ENCODE data around the gene GADD45A. TPM values are rescaled to one million over a fixed set of nuclear protein-coding genes. Genes with fewer than 3 reads are reported as not detected.

The GADD45A gene, protein sequence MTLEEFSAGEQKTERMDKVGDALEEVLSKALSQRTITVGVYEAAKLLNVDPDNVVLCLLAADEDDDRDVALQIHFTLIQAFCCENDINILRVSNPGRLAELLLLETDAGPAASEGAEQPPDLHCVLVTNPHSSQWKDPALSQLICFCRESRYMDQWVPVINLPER
- total RNA-seq (10 to 100 TPM in 1 of 2 donors, 1 to 10 TPM in 1; 9.4 to 14.2 TPM), polyA plus RNA-seq (ENCODE audit: insufficient read length in 2 of 2) (10 to 100 TPM; 28.8 to 29.4 TPM)
- long read RNA-seq, donor 1, transcript GADD45A-202 (4 exons, 1,496 nt): major isoform, 6 of 14 reads
- long read RNA-seq, donor 1, partial matches to known transcripts: 7 of 14 reads
- long read RNA-seq, donor 1, other reads (novel, unspliced or antisense): 0 of 14 reads
- long read RNA-seq, donor 2, partial matches to known transcripts: 0 of 2 reads
- long read RNA-seq, donor 2, other reads (novel, unspliced or antisense): 0 of 2 reads
- long read RNA-seq, donor 3, partial matches to known transcripts: 0 of 3 reads
- long read RNA-seq, donor 3, other reads (novel, unspliced or antisense): 0 of 3 reads
- long read RNA-seq, donor 4, transcript GADD45A-202 (4 exons, 1,496 nt): major isoform, 20 of 20 reads
- long read RNA-seq, donor 4, partial matches to known transcripts: 0 of 20 reads
- long read RNA-seq, donor 4, other reads (novel, unspliced or antisense): 0 of 20 reads

DNA sequence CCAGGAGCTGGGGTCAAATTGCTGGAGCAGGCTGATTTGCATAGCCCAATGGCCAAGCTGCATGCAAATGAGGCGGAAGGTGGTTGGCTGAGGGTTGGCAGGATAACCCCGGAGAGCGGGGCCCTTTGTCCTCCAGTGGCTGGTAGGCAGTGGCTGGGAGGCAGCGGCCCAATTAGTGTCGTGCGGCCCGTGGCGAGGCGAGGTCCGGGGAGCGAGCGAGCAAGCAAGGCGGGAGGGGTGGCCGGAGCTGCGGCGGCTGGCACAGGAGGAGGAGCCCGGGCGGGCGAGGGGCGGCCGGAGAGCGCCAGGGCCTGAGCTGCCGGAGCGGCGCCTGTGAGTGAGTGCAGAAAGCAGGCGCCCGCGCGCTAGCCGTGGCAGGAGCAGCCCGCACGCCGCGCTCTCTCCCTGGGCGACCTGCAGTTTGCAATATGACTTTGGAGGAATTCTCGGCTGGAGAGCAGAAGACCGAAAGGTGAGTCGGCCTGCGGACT, at the start of gene GADD45A:
Gene GADD45A (plus strand): TSS at position 135 of the 491 bp plus-strand sequence. CDS start 294 bp downstream, at position 429.
- Histone ChIP-seq H3K27ac (ENCODE audit: low read depth, low read length) (peak within 1 kb of the TSS; percentile 64), H3K36me3 (ENCODE audit: control insufficient read depth, insufficient read depth, low read length) (no peaks in the 10 kb centered on the region), H3K4me1 (ENCODE audit: control insufficient read depth, insufficient read depth, low read length) (peaks cover 14% of the 10 kb centered on the region), H3K4me3 (ENCODE audit: low read depth, low read length) (peak within 1 kb of the TSS; percentile 86), H3K27me3 (ENCODE audit: control insufficient read depth, insufficient read depth, low read length) (no peaks in the 10 kb centered on the region), H3K9me3 (ENCODE audit: control insufficient read depth, insufficient read depth, low read length) (no peaks in the 10 kb centered on the region)
- peak; percentile 90 to 99 (median 96) for DNase-seq (ENCODE audit: low read depth in 4 of 6, low spot score in 6 of 6)
- WGBS (ENCODE audit: insufficient coverage): 0% methylated on average over 39 of the region's 39 CpGs

DNA sequence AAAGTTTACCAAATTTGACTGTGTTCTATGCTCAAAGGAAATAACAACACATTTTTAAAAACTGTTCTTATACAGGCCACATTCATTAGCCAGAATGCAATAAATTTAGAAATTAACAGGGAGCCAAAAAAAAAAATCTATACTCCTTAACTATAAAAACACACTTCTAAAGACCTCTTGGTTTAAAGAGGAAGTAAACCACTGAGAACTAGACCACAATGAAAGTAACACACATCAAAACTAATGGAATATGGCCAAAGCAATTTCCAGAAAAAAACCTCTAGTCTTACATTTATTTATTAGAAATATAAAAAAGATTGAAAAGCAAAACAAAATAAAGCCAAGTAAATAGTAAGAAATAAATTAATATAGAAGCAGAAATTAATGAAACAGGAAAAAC, 48.9 kb upstream of the GADD45A start:
- Histone ChIP-seq H3K4me3 (ENCODE audit: low read depth, low read length) (no peak overlapping the region), H3K27me3 (ENCODE audit: control insufficient read depth, insufficient read depth, low read length) (no peaks in the 10 kb centered on the region), H3K27ac (ENCODE audit: low read depth, low read length) (no peak overlapping the region), H3K4me1 (ENCODE audit: control insufficient read depth, insufficient read depth, low read length) (no peaks in the 10 kb centered on the region), H3K9me3 (ENCODE audit: control insufficient read depth, insufficient read depth, low read length) (no peaks in the 10 kb centered on the region), H3K36me3 (ENCODE audit: control insufficient read depth, insufficient read depth, low read length) (no peaks in the 10 kb centered on the region)
- no peak for DNase-seq (ENCODE audit: low read depth in 4 of 6, low spot score in 6 of 6)

DNA sequence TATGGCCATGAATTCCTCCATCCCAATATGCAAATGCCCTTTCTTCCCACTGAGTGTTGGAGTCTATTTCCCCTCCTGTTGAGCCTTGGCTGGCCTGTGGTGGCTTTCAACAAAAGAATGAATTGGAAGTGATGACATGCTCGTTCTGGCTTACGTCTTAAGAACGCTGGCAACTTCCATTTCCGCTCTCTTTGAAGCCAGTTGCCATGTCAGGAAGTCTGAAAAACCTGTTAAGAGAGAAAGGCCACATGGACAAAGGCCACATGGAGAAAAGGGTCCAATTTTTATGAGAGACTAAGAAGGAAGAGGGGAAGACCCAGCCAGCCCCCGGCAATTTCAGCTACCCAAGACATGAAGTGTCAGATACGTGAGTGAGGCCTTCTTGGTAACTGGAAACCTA, 45.6 kb upstream of the GADD45A start:
- Histone ChIP-seq H3K9me3 (ENCODE audit: control insufficient read depth, insufficient read depth, low read length) (no peaks in the 10 kb centered on the region), H3K36me3 (ENCODE audit: control insufficient read depth, insufficient read depth, low read length) (no peaks in the 10 kb centered on the region), H3K4me3 (ENCODE audit: low read depth, low read length) (no peak overlapping the region), H3K27me3 (ENCODE audit: control insufficient read depth, insufficient read depth, low read length) (no peaks in the 10 kb centered on the region), H3K27ac (ENCODE audit: low read depth, low read length) (no peak overlapping the region), H3K4me1 (ENCODE audit: control insufficient read depth, insufficient read depth, low read length) (peaks cover 4% of the 10 kb centered on the region)
- 65% methylated on average over 6 of the region's 6 CpGs for WGBS (ENCODE audit: insufficient coverage)
- DNase-seq (ENCODE audit: low read depth in 4 of 6, low spot score in 6 of 6): no peak

GRCh38 chr1:67642629-67643028, 42.4 kb upstream of the GADD45A start:
- peaks cover 19% of the 10 kb centered on the region for H3K4me1 ChIP-seq (ENCODE audit: control insufficient read depth, insufficient read depth, low read length)

DNA sequence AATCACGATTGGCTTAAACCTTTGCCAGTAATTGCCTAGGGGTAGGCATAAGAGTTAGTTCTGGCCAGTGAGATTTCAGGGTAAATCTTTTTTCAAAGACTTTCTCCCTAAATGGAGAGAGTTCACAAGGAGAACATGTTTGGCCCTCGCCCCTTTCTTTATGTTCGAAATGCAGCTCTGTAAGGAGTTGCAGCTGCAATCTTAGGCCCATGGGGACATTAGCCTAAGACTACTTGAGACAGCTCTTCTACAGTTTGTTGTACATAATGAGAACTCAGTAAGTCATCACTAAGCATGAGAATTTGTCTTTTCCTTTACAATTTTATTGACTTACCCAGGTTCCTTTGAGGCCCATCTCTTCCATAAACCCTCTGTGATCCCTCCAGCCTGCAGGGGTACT, 40.4 kb upstream of the GADD45A start:
- WGBS (ENCODE audit: insufficient coverage): 88% methylated on average over 1 of the region's 3 CpGs

More at GRCh38 chr1:67642629-67643028, 42.4 kb upstream of the GADD45A start:
- Histone ChIP-seq H3K27me3 (ENCODE audit: control insufficient read depth, insufficient read depth, low read length) (no peaks in the 10 kb centered on the region), H3K9me3 (ENCODE audit: control insufficient read depth, insufficient read depth, low read length) (no peaks in the 10 kb centered on the region), H3K4me3 (ENCODE audit: low read depth, low read length) (no peak overlapping the region), H3K36me3 (ENCODE audit: control insufficient read depth, insufficient read depth, low read length) (no peaks in the 10 kb centered on the region), H3K27ac (ENCODE audit: low read depth, low read length) (peak overlapping the region; percentile 25)
- WGBS (ENCODE audit: insufficient coverage): 32% methylated on average over 7 of the region's 9 CpGs
- peak in 2 of 6 donors; percentile 62 to 71 for DNase-seq (ENCODE audit: low read depth in 4 of 6, low spot score in 6 of 6)

DNA sequence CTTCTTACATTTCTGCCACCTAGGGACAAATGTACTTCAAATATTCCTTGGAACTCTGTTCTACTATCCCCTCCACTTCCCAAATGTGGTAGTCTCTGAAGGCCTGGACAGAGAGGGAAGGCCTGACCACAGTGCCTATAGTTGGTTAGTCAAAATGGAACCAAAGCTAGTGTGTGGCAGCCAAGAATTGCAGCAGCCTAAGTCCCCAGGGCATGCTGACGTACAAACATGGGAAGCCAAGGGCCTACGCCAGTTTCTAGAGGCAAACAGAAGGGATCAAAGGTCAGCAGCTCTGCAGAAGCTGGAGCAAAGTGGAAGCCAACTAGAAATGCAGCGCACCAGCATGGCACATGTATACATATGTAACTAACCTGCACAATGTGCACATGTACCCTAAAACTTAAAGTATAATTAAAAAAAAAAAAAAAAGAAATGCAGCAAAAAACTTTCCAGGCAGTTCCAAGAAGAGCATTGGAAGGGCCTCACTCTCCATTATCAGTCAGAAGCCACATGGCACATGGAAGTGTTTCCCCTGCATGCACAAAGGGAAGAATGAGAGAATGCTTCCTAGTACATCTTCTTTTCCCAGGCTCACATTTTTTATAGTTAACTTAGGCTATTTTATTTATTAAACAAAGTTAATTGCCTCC, 39.4 kb upstream of the GADD45A start:
- H3K4me1 ChIP-seq (ENCODE audit: control insufficient read depth, insufficient read depth, low read length): peaks cover 19% of the 10 kb centered on the region
- H3K9me3 ChIP-seq (ENCODE audit: control insufficient read depth, insufficient read depth, low read length): no peaks in the 10 kb centered on the region
- DNase-seq (ENCODE audit: low read depth in 4 of 6, low spot score in 6 of 6): peak in 2 of 6 donors; percentile 39 to 45
- no peaks in the 10 kb centered on the region for H3K27me3 ChIP-seq (ENCODE audit: control insufficient read depth, insufficient read depth, low read length)
- H3K36me3 ChIP-seq (ENCODE audit: control insufficient read depth, insufficient read depth, low read length): no peaks in the 10 kb centered on the region
- H3K4me3 ChIP-seq (ENCODE audit: low read depth, low read length): no peak overlapping the region
- H3K27ac ChIP-seq (ENCODE audit: low read depth, low read length): peak overlapping the region; percentile 55
- 52% methylated on average over 2 of the region's 3 CpGs for WGBS (ENCODE audit: insufficient coverage)

More for the DNA sequence above, 40.4 kb upstream of the GADD45A start:
- no peak overlapping the region for H3K27ac ChIP-seq (ENCODE audit: low read depth, low read length)
- no peaks in the 10 kb centered on the region for H3K36me3 ChIP-seq (ENCODE audit: control insufficient read depth, insufficient read depth, low read length)
- H3K4me3 ChIP-seq (ENCODE audit: low read depth, low read length): no peak overlapping the region
- DNase-seq (ENCODE audit: low read depth in 4 of 6, low spot score in 6 of 6): no peak
- H3K4me1 ChIP-seq (ENCODE audit: control insufficient read depth, insufficient read depth, low read length): peaks cover 19% of the 10 kb centered on the region
- no peaks in the 10 kb centered on the region for H3K27me3 ChIP-seq (ENCODE audit: control insufficient read depth, insufficient read depth, low read length)
- H3K9me3 ChIP-seq (ENCODE audit: control insufficient read depth, insufficient read depth, low read length): no peaks in the 10 kb centered on the region

GRCh38 chr1:67646145-67647035, 38.6 kb upstream of the GADD45A start:
- peak; percentile 48 to 93 (median 50) for DNase-seq (ENCODE audit: low read depth in 4 of 6, low spot score in 6 of 6)
- H3K36me3 ChIP-seq (ENCODE audit: control insufficient read depth, insufficient read depth, low read length): no peaks in the 10 kb centered on the region
- peak overlapping the region; percentile 2 for H3K27ac ChIP-seq (ENCODE audit: low read depth, low read length)
- no peaks in the 10 kb centered on the region for H3K9me3 ChIP-seq (ENCODE audit: control insufficient read depth, insufficient read depth, low read length)
- H3K27me3 ChIP-seq (ENCODE audit: control insufficient read depth, insufficient read depth, low read length): no peaks in the 10 kb centered on the region
- 28% methylated on average over 2 of the region's 3 CpGs for WGBS (ENCODE audit: insufficient coverage)
- H3K4me1 ChIP-seq (ENCODE audit: control insufficient read depth, insufficient read depth, low read length): peaks cover 19% of the 10 kb centered on the region
- no peak overlapping the region for H3K4me3 ChIP-seq (ENCODE audit: low read depth, low read length)

DNA sequence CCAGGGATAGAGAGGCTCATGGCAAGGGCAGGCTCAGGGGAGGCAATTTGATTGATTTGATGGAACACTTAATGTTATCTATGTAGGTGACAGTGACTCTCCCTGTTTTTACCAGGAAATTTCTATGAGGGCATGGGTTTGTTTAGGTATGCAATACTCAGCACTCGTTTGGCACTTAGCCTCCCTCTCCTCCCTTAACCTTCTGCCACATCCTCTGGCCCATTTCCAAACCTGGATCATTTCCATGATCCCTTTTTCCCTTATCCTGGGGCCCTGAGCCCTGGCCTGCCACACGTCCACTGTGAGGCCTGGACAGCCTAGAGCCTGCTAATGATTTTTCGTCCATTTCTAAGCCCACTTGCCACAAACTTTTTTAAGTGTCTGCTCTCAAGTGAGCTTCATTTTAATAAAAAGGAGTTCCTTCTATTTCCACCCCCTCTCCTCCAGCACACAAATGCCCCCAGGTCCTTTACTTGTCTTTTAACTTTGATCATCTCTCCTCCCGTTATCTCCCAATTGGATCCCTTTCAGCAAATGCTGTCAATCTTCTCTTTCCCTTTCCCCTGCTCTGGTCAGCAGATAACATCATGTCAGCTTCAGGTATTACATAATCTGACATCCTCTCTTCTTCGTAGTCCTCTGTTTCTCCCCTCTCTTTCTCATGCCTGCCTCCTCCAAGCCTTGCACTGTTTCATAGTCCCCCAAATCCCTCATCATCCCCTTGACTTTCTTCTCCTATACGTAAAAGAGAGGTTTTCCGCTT, 37.8 kb upstream of the GADD45A start:
- Histone ChIP-seq H3K4me1 (ENCODE audit: control insufficient read depth, insufficient read depth, low read length) (peaks cover 19% of the 10 kb centered on the region), H3K27ac (ENCODE audit: low read depth, low read length) (peak overlapping the region; percentile 2)
- WGBS (ENCODE audit: insufficient coverage): 66% methylated on average over 6 of the region's 7 CpGs

More for the DNA sequence above, 37.8 kb upstream of the GADD45A start:
- Histone ChIP-seq H3K36me3 (ENCODE audit: control insufficient read depth, insufficient read depth, low read length) (no peaks in the 10 kb centered on the region), H3K4me3 (ENCODE audit: low read depth, low read length) (no peak overlapping the region), H3K9me3 (ENCODE audit: control insufficient read depth, insufficient read depth, low read length) (no peaks in the 10 kb centered on the region), H3K27me3 (ENCODE audit: control insufficient read depth, insufficient read depth, low read length) (no peaks in the 10 kb centered on the region)
- peak in 3 of 6 donors; percentile 22 to 75 (median 63) for DNase-seq (ENCODE audit: low read depth in 4 of 6, low spot score in 6 of 6)
